GM19240 (cell line): ENCODE measurements around the gene COX20.

Experiments used
- DNase-seq: peaks from one replicate; pipeline ENCODE4 v3.0.0; 2011; ENCODE audit warnings: low spot score; ENCODE audit not compliant: insufficient read length

The COX20 gene

DNA sequence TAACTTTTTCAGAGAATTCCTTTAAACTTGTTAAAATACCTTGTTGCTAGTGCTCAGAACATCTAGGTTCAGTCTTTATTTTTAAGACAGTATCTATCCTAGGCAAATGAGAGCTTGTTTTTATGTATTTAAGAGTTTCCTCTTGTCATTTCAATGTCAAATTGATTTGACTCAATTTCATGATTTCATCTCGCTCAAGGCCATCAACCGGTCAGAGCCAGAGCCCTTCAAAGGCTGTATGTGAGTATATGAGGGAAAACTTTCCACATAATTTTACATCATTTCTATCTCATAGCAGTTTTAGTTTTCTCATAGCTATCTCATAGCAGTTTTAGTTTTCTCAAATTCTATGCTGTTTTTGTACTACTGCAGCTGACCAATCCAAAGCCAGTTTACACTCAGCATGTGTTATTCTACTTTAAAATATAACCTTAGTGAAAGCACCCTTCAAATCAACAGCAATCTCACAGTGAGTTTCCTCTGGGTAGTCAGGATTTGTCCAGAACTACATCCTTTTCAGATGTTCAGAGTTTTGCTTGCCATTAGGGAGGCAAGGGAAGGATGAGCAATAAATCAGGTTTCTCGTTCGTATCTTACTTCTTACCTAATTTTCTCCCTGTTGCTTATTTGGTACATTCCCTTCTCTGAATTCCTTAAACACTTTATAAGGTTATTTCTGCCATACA is 16.2 kb downstream of the COX20 start:
- DNase-seq = no peak

DNA sequence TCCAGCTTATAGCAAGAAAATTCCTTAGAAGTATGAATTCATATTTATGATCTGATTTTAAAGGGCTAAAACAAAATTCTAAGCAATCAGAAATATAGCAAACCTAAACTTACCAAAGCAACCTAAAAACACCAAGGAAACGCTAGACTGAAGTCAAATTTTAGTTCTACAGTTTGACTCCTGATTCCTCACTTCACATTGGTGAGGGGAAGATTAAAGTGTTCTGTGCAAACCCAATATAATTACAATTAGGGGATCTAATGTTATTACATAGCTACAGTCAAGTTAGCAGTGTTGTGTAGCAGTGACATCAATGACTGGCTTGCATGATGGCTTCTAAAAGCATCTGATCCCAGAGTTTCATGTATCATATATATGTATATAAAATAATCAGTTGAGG is 17.2 kb downstream of the COX20 start:
- DNase-seq = no peak

DNA sequence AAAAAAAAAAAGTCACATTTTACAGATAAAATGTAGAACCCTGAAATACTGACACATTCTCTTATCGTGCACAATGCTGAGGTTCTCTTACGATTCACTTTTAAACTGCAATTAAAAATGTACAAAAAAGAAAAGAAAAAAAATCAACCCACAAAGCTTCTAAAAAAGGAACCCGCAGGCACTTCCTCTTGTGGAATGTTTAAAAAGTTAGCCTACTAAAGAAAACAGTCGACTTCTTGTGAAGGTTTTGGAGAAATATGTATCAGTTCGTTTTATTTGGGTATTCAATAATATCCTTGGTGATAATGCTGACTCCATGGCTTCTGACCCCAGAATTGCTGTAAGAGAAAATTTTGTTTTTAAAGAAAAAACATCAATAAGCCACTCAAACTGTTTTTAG is 18.7 kb downstream of the COX20 start:
- DNase-seq = no peak

DNA sequence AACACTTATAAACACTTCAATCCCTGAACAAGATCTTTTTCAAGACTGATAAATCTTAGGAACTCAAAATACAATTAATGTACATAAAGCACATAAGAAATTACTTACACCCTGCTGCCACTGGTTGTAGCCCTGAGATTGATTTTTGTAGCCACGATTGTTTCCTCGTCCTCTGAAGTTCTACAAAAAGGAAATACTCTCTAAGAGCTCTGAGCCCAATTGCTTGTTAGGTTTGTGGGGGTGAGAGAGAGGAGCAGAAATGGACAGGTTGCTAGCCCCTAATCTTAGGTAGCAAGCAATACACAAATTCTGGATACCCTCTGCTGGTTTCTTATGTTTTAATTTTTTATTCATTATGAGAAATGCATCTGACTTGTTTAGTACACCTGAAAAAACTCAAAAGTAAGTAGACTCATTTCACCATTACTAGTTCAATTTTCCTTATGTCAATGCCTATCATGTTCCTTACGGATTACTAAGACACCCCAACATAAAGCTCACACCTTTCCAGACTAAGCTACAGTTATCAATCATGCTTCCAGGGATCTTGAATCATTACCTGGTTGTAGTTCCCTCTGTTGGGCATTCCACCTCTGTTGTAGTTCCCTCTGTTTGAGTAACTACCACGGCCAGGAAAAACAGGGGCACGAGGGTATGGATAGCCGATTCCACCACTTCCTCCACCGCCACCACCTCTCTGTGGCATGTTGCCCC is 19.6 kb downstream of the COX20 start:
- no peak for DNase-seq

DNA sequence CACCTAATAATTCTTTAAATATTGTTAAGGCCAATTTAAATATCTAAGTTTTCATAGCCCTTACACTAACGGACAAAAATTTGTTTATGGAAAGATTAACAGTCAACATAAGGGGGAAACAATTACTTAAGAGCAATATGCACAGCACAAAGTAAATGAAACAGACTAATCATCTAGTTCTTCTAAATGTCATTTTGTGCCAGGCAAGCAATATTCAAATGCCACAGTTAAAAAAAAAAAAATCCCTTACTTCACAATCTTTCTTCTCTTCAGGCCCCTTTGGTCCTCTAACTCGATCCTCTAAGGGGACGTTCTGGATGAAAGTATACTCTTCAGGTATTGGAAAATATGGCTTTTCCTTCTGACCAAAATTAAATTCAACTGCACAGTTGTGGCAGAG is 22.3 kb downstream of the COX20 start:
- DNase-seq = no peak

DNA sequence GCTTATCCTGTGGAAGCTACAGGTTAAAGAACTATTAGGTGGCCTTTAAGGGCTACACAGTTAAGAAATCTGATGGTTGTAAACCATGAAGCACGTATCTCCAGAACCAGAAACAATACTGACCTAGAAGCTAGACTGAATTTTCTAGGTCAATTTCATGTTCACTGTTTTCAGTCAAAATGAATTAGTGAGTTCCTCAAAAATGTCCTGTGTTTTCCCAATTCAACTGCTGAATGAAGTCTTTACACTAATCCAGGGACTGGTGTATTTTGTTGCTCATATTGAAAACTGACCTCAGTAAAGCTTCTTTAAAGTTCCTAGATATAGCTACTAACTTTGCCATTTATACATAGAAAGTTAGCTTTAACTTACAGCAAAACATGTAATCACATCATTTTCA is 22.9 kb downstream of the COX20 start:
- DNase-seq = no peak

DNA sequence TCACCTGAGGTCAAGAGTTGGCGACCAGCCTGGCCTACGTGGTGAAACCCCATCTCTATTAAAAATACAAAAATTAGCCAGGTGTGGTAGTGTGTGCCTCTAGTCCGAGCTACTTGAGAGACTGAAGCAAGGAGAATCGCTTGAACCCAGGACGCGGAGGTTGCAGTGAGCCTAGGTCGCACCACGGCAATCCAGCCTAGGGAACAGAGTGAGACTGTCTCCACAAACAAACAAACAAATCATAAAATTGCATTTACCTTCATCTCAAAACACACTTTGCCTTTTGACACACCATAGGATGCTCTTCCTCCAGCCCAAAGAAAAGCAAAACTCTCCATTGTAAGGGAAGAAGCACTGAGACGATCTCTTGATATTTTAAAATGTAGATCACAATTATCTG is 24.6 kb downstream of the COX20 start:
- DNase-seq = no peak

DNA sequence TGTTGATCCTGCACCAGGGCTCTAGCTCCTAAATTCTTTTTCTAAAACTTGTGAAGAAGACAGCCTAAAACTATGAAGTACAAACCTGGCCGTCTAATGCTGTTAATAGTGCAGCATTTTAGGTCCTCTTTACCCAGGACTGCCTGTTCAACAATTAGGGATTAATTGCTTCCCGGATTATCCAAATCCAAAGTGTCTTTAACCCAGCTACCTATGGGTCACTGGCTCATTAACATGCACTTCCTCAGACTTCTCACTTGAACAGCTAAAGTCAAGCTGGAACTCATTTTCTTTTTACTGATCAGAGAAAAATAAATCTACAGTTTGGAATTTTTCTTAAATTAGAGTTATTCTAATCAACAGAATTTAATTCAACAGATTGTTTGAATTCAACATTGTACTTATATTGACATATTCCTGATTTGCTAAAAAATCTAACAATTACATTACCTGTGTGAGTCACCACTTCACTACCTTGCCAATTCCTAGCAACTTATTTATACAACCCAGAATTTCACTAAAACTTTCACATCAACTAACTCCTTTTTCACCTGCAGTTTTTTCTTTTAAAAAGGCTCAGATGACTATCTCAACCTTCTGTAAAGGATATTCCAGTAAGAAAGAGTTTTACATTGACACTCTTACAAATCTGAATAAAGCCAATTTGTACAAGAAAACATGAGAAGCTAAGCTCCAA is 25.6 kb downstream of the COX20 start:
- DNase-seq = no peak

DNA sequence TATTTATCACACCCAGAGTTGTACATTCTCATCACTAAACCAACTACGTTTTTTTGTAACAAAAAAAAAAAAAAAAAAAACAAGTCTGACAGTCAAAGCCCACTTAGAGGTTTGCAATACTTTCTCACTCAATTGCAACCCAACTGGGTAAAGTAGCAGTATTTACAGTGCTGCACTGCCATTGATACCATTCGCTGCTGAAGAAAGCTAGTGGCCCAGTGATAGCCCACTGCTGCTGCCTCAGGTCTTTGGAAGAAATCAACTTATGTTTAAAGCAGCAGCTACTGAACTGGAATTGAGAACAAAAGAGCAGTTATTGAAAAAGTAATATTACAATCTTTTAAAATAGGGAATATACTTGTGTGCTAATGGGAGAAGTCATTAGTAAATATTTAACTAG is 26.2 kb downstream of the COX20 start:
- no peak for DNase-seq

DNA sequence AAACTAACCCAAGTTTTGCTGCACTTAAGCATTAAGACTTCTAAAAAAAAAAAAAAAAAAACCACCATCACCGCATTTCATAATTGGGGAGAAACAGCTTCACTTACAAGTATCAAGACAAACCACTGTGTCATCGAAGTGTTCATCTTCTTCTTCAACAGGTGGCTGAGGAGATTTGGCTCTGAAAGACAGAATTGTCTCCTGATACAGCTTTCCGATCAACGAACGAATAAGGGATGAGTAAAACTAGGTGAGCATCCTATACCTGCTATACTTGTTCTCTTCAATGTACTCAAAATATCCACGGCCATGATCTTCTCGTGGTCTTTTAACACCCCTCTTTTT is 26.9 kb downstream of the COX20 start:
- DNase-seq = no peak

DNA sequence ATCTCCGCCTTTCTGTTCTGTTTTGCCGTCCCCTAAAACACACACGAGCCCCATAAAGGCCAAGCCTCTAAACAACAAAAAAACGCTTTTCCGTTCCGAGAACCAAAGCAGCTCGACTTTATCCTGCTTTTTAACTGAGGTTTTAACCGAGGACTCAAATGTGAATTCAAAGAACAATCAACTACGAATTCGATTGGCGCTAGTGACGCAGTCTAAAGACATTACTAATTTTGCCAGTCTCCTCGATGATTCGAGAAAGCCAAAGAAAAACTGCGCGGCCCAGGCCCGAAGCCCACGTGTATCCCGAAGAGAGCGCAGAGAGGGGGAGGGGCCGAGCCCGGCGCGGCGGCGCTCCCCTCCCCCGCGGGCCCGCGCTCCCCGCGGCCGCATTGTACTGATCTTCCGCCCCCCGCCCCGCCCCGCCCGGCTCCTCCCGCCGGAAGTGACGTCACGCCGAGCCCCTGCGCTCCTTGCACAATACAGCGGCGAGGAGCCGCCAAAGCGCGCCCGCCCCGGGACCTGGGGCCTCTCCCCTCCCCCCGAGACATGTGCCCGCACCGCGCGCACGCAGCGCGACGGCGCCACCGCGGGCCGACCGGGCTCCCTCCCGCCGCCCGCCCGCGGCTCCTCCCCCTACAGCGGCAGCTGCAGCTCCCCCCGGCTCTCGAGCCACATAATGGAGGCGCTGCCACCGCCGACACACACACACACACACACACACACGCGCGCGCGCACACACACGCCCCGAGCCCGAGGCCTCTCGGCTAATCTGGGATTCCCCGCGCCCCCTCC is 27.4 kb downstream of the COX20 start:
- peak; percentile 40 for DNase-seq

DNA sequence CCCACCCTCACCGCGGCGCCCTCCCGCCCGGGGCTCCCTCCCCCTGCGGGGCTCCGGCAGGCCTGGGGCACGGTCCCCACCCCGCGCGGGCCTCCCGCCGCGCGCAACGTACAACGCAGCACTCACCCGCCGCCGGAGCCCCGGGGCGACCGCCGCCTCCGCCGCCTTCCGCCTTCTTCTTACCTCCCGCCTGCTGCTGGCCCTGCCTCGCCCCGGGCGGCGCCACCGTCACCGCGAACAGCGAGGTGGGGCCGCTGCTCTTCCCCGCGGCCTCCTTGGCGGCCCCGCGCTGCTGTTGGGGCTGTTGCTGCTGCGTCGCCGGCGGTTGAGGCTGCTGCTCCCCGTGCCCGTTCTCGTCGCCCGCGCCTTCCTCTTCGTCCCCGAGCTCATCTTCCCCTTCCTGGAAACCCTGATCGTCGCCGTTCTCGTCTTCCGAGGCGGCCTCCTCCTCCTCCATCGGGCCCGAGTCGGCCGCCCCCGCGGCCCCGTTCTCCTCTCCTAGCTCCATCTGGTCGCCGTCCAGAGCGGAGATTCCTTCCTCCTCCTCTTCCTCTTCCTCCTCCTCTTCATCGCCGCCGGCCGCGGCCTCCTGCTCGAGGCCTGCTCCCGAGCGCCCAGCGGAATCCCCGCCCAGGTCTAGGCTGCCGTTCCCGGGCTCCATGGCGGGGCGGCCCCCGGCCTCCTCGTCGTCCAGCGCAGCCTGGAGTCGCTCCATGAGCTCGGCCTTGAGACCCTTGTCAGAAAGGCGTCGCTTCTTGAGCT is 28.2 kb downstream of the COX20 start:
- DNase-seq = no peak

DNA sequence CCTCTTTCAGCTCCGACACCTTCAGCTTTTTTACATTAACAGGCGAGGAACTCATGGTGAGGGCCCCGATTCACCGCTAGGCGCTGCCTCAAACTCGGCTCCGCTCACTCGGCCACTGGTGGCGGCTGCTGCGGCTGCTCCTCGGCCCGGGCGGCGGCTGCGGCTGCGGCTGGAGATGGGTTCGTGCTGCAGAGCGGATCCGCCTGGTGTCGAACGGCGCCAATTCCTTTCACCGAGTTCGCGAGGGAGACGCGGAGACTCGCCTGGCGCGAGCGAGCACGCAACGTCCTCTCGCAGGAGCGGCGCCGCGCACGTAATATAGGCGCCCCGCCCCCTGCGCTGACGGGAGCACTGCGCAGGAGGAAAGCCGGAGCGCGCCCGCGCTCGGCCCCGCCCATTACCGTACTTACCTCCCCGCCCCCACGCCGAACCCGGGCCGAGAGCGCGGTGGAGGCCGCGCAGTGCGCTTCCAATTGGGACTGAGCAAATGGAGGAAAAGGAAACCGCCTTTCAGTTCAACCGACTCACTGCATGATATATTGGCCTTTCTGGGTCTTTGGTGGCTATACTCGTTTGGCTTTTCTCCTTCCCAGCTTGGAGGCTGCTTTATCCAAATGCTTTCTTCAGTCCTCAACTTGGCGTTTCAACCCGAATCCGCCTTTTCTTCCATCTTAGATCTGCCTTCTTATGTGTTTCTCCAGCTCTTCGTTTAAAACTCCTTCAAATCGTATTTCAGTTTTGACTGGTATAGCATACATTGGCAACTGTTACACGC is 29.0 kb downstream of the COX20 start, which contains the start of gene HNRNPU:
Gene HNRNPU (minus strand): TSS at position 291 of the 775 bp plus-strand sequence. CDS start 236 bp downstream, at position 55.
- DNase-seq = peak; percentile 61

DNA sequence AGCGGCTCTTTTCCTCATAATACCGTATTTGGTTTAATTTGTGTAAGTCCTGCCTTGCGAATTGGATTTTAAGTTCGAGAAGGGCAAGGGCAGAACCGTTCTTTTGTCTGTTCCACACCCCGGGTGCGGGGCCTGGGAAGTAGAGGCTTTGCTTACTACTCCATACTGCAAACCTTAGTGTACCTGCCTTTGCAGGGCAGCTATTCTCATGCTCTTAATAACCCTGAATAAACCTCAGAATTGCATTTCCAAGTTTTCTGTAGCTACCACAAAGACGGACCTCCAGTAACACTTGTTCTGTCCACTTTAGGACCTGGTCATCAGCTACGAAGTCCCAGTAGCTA is 29.5 kb downstream of the COX20 start:
- DNase-seq = no peak

DNA sequence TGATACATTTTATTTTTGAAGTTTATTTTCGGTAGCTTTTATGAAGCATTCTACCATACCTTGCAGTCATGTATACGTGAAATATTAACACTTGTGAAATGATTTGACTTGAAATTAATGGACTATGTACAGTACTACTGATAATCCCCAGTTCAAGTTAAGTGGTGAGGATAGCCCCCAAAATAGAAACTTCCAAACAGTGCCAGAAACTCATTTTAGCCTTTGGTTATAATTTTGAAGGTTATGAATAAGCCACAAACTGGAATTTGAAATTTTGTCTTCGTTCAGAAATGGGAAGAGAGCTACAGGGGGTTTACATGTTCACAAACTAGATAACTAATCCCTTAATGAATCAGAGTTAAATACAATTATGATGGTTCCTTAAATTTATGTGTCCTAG is 30.4 kb downstream of the COX20 start:
- DNase-seq = no peak

DNA sequence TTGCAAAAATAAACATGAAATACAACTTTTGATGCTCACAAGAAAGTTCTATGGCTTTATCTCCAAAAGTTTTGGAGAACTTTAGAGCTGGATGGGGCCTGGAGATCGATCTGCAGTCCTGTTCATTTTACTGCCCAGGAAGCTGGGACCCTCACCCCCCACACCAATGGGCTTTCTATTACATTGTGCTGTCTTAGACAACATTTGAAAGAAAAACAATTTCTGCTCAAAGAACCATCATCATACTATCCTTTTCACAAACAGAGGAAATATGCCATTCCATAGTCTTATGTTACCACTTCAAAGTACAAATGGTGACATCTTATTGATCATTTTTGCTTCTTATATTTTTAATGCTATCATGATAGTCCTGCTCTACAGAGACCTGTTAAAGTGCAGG is 30.9 kb downstream of the COX20 start:
- DNase-seq = no peak

DNA sequence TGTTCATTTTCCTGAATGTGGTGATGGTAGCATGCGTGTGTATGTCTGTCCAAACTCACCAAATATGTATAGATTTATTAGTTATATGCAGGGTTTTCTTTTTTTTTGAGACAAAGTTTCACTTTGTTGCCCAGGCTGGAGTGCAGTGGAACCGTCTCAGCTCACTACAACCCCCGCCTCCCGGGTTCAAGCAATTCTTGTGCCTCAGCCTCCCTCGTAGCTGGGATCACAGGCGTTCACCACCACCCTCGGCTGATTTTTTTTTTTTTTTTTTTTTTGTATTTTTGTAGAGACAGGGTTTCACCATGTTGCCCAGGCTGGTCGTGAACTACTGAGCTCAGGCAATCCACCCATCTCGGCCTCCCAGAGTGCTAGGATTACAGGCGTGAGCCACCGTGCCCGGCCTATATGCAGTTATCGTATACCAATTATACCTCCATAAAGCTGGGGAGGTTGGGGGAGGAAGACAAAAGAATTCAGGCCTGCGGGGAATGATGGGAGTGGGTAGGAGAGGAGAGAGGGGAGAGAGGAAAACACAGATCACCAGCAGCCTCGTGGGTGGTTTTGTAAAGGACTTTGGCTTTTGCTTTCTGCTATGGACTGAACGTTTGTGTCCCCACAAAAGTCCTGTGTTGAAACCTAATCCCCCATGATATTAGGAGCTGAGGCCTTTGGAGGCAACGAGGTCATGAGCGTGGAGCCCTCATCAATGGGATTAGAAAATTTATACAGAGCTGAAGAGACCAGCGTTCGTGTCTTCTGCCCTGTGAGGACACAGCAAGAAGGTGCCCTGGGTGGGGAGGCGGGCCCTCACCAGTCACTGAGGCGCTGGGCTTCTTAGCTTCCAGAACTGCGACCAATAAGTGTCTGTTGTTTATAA is 33.3 kb downstream of the COX20 start:
- DNase-seq = no peak

DNA sequence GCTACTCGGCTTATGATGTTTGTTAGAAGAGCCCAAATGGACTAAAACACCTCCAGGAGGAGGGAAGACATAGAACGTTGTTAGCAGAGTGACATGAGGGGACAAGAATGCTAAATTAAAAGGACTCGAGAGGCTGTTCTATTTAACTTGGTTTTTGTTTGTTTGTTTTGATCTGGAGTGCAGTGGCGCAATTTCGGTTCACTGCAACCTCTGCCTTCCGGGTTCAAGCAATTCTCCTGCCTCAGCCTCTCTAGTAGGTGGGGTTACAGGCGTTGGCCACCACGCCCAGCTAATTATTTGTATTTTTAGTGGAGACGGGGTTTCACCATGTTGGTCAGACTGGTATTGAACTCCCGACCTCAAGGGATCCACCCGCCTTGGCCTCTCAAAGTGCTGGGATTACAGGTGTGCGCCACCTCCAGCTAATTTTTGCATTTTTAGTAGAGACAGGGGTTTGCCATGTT is 33.9 kb downstream of the COX20 start:
- no peak for DNase-seq

DNA sequence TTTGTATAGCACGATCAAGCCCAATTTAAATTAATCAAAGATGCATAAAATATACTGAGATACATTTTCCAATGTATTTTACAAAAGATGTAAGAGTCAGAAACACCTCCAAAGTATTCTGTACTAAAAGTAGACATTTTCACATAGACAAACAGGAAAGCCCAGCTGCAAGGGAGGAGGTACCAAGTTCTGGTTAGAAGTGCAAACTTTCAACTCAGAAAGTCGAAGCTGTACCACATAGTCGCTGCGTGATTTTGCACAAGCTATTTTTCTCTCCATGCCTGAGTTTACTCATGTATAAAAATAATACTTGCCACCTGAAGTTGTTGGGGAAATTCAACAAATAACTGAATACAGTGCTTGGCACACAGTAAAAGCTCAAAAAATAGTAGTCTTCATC is 34.5 kb downstream of the COX20 start:
- no peak for DNase-seq
